Measurements from ENCODE around the gene POMGNT1. TPM values are rescaled to one million over a fixed set of nuclear protein-coding genes. Genes with fewer than 3 reads are reported as not detected.

The POMGNT1 gene
- total and polyA plus RNA-seq, 2 of the 8 experiments (the other 6 are each of a cell fraction or from before 2014, with no cell fraction given): 28.0 to 40.3 TPM

GRCh38 chr1:46160212-46160611 is 38.0 kb downstream of the POMGNT1 start (continued):
- TF ChIP-seq BCL11A (IDR thresholded peaks at IDR 0.05; ENCODE audit: low read depth in 2 of 2, low read length in 2 of 2) (no peak), RAD21 (IDR thresholded peaks at IDR 0.05 in 1 of 2, conservative IDR thresholded peaks at IDR 0.05 in 1 of 2; ENCODE audit: low read depth in 2 of 2, low read length in 2 of 2) (no peak), TCF12 (IDR thresholded peaks at IDR 0.05; ENCODE audit: low read depth, low read length) (no peak), JUND (IDR thresholded peaks at IDR 0.05; ENCODE audit: low read length) (no peak), CHD2 (IDR thresholded peaks at IDR 0.05; ENCODE audit: low read length) (no peak), SIX5 (IDR thresholded peaks at IDR 0.05; ENCODE audit: low read depth, low read length) (no peak)
